ENCODE measurements around the gene FAU.

FAU gene

GRCh38 chr11:65129649-65130441 is 7.9 kb upstream of the FAU start:
- no peak overlapping the region for H3K9ac ChIP-seq (ENCODE audit: low read length)
- peaks cover 80% of the 10 kb centered on the region for H3K36me3 ChIP-seq (ENCODE audit: control insufficient read depth, insufficient read depth, low read length)

GRCh38 chr11:65128182-65129145 is 6.5 kb upstream of the FAU start:
- no peak overlapping the region for H3K4me3 ChIP-seq (ENCODE audit: low read depth, low read length)
- no peak overlapping the region for H3K27ac ChIP-seq (ENCODE audit: low read depth, low read length)
- H3K9ac ChIP-seq (ENCODE audit: low read length) = no peak overlapping the region
- no peaks in the 10 kb centered on the region for H3K9me3 ChIP-seq (ENCODE audit: control insufficient read depth, insufficient read depth, low read depth, low read length)
- H3K4me1 ChIP-seq (ENCODE audit: control insufficient read depth, insufficient read depth, low read length) = peaks cover 10% of the 10 kb centered on the region
- H3K36me3 ChIP-seq (ENCODE audit: control insufficient read depth, insufficient read depth, low read length) = peaks cover 87% of the 10 kb centered on the region
- H3K27me3 ChIP-seq (ENCODE audit: control insufficient read depth, insufficient read depth, low read length) = no peaks in the 10 kb centered on the region

More at GRCh38 chr11:65129649-65130441, 7.9 kb upstream of the FAU start:
- H3K4me1 ChIP-seq (ENCODE audit: control insufficient read depth, insufficient read depth, low read length) = peaks cover 11% of the 10 kb centered on the region
- H3K9me3 ChIP-seq (ENCODE audit: control insufficient read depth, insufficient read depth, low read depth, low read length) = no peaks in the 10 kb centered on the region
- no peak overlapping the region for H3K27ac ChIP-seq (ENCODE audit: low read depth, low read length)
- no peak overlapping the region for H3K4me3 ChIP-seq (ENCODE audit: low read depth, low read length)
- H3K27me3 ChIP-seq (ENCODE audit: control insufficient read depth, insufficient read depth, low read length) = no peaks in the 10 kb centered on the region

GRCh38 chr11:65127473-65128181 is 5.7 kb upstream of the FAU start:
- no peak overlapping the region for H3K9ac ChIP-seq (ENCODE audit: low read length)
- no peak overlapping the region for H3K4me3 ChIP-seq (ENCODE audit: low read depth, low read length)
- H3K9me3 ChIP-seq (ENCODE audit: control insufficient read depth, insufficient read depth, low read depth, low read length) = no peaks in the 10 kb centered on the region
- peaks cover 1% of the 10 kb centered on the region; the same call in 1 of the 2 replicates for H3K4me1 ChIP-seq (ENCODE audit: control insufficient read depth, insufficient read depth, low read length)
- H3K27me3 ChIP-seq (ENCODE audit: control insufficient read depth, insufficient read depth, low read length) = no peaks in the 10 kb centered on the region
- peaks cover 82% of the 10 kb centered on the region for H3K36me3 ChIP-seq (ENCODE audit: control insufficient read depth, insufficient read depth, low read length)
- H3K27ac ChIP-seq (ENCODE audit: low read depth, low read length) = no peak overlapping the region

GRCh38 chr11:65126624-65127274 is 4.8 kb upstream of the FAU start:
- peaks cover 74% of the 10 kb centered on the region for H3K36me3 ChIP-seq (ENCODE audit: control insufficient read depth, insufficient read depth, low read length)
- H3K4me3 ChIP-seq (ENCODE audit: low read depth, low read length) = no peak overlapping the region
- no peak overlapping the region for H3K27ac ChIP-seq (ENCODE audit: low read depth, low read length)
- no peaks in the 10 kb centered on the region for H3K27me3 ChIP-seq (ENCODE audit: control insufficient read depth, insufficient read depth, low read length)
- no peaks in the 10 kb centered on the region for H3K4me1 ChIP-seq (ENCODE audit: control insufficient read depth, insufficient read depth, low read length)
- no peaks in the 10 kb centered on the region for H3K9me3 ChIP-seq (ENCODE audit: control insufficient read depth, insufficient read depth, low read depth, low read length)
- H3K9ac ChIP-seq (ENCODE audit: low read length) = no peak overlapping the region

- Histone ChIP-seq H3K36me3 (ENCODE audit: control insufficient read depth, insufficient read depth, low read length) (peaks cover 73% of the 10 kb centered on the region), H3K9ac (ENCODE audit: low read length) (no peak overlapping the region), H3K9me3 (ENCODE audit: control insufficient read depth, insufficient read depth, low read depth, low read length) (no peaks in the 10 kb centered on the region), H3K4me3 (ENCODE audit: low read depth, low read length) (no peak overlapping the region), H3K27ac (ENCODE audit: low read depth, low read length) (no peak overlapping the region), H3K27me3 (ENCODE audit: control insufficient read depth, insufficient read depth, low read length) (no peaks in the 10 kb centered on the region), H3K4me1 (ENCODE audit: control insufficient read depth, insufficient read depth, low read length) (0 out of 2 replicates have a peak, but pooled peaks cover 3% of the 10 kb centered on the region)
Measured at GRCh38 chr11:65125197-65126056, 3.5 kb upstream of the FAU start.

- Histone ChIP-seq H3K9ac (ENCODE audit: low read length) (no peak overlapping the region), H3K27me3 (ENCODE audit: control insufficient read depth, insufficient read depth, low read length) (no peaks in the 10 kb centered on the region), H3K4me1 (ENCODE audit: control insufficient read depth, insufficient read depth, low read length) (0 out of 2 replicates have a peak, but pooled peaks cover 3% of the 10 kb centered on the region), H3K27ac (ENCODE audit: low read depth, low read length) (no peak overlapping the region), H3K4me3 (ENCODE audit: low read depth, low read length) (no peak overlapping the region), H3K9me3 (ENCODE audit: control insufficient read depth, insufficient read depth, low read depth, low read length) (no peaks in the 10 kb centered on the region), H3K36me3 (ENCODE audit: control insufficient read depth, insufficient read depth, low read length) (peaks cover 73% of the 10 kb centered on the region)
Measured at GRCh38 chr11:65124480-65125196, 2.7 kb upstream of the FAU start.

GRCh38 chr11:65121447-65121864 is 478 bp downstream of the FAU start:
- H3K27me3 ChIP-seq (ENCODE audit: control insufficient read depth, insufficient read depth, low read length) = no peaks in the 10 kb centered on the region
- peaks cover 59% of the 10 kb centered on the region for H3K36me3 ChIP-seq (ENCODE audit: control insufficient read depth, insufficient read depth, low read length)
- no peaks in the 10 kb centered on the region for H3K9me3 ChIP-seq (ENCODE audit: control insufficient read depth, insufficient read depth, low read depth, low read length)
- H3K27ac ChIP-seq (ENCODE audit: low read depth, low read length) = peak overlapping the region; percentile 74
- H3K4me3 ChIP-seq (ENCODE audit: low read depth, low read length) = peak overlapping the region; percentile 88
- peak overlapping the region; percentile 91 for H3K9ac ChIP-seq (ENCODE audit: low read length)
- peaks cover 7% of the 10 kb centered on the region for H3K4me1 ChIP-seq (ENCODE audit: control insufficient read depth, insufficient read depth, low read length)

GRCh38 chr11:65120831-65121230 is 1.1 kb downstream of the FAU start:
- Histone ChIP-seq H3K9me3 (ENCODE audit: control insufficient read depth, insufficient read depth, low read depth, low read length) (no peaks in the 10 kb centered on the region), H3K27ac (ENCODE audit: low read depth, low read length) (no peak overlapping the region), H3K4me3 (ENCODE audit: low read depth, low read length) (peak overlapping the region; percentile 88), H3K27me3 (ENCODE audit: control insufficient read depth, insufficient read depth, low read length) (no peaks in the 10 kb centered on the region), H3K9ac (ENCODE audit: low read length) (peak overlapping the region; percentile 91), H3K4me1 (ENCODE audit: control insufficient read depth, insufficient read depth, low read length) (peaks cover 9% of the 10 kb centered on the region), H3K36me3 (ENCODE audit: control insufficient read depth, insufficient read depth, low read length) (peaks cover 58% of the 10 kb centered on the region)

- Histone ChIP-seq H3K27me3 (ENCODE audit: control insufficient read depth, insufficient read depth, low read length) (no peaks in the 10 kb centered on the region), H3K9me3 (ENCODE audit: control insufficient read depth, insufficient read depth, low read depth, low read length) (no peaks in the 10 kb centered on the region), H3K4me3 (ENCODE audit: low read depth, low read length) (no peak overlapping the region), H3K9ac (ENCODE audit: low read length) (no peak overlapping the region), H3K27ac (ENCODE audit: low read depth, low read length) (no peak overlapping the region), H3K36me3 (ENCODE audit: control insufficient read depth, insufficient read depth, low read length) (peaks cover 58% of the 10 kb centered on the region), H3K4me1 (ENCODE audit: control insufficient read depth, insufficient read depth, low read length) (peaks cover 9% of the 10 kb centered on the region)
Measured at GRCh38 chr11:65119670-65119995, 2.3 kb downstream of the FAU start.
